H9 (cell line): ENCODE measurements around the gene NPAS2. TPM values are rescaled to one million over a fixed set of nuclear protein-coding genes. Genes with fewer than 3 reads are reported as not detected.

ENCODE experiments used
- DNase-seq: peaks from one replicate; pipeline ENCODE4 v3.0.0-alpha.2; 2017
- H2AFZ ChIP-seq: one replicate; pipeline ENCODE4 v1.6.1; 2013; ENCODE audit warnings: mild to moderate bottlenecking, low read length, control low read depth, moderate library complexity
- H2AK5ac ChIP-seq: 2 replicates; pipeline ENCODE4 v1.6.1; 2013; ENCODE audit warnings: low read length, control low read depth, mixed read lengths; ENCODE audit not compliant: insufficient read length
- H2BK120ac ChIP-seq: one replicate; pipeline ENCODE4 v1.6.1; 2013; ENCODE audit warnings: low read depth, mild to moderate bottlenecking, low read length, control low read depth, inconsistent platforms; ENCODE audit not compliant: poor library complexity, severe bottlenecking
- H2BK12ac ChIP-seq: 2 replicates; pipeline ENCODE4 v1.6.1; 2013; ENCODE audit warnings: low read length, control low read depth, mixed read lengths, low read depth; ENCODE audit not compliant: insufficient read length
- H2BK15ac ChIP-seq: 2 replicates; pipeline ENCODE4 v1.6.1; 2013; ENCODE audit warnings: low read depth, low read length, control low read depth
- H2BK20ac ChIP-seq: one replicate; pipeline ENCODE4 v1.6.1; 2013; ENCODE audit warnings: low read depth, mild to moderate bottlenecking, low read length, control low read depth, inconsistent platforms; ENCODE audit not compliant: poor library complexity, severe bottlenecking
- H2BK5ac ChIP-seq: 2 replicates; pipeline ENCODE4 v1.6.1; 2013; ENCODE audit warnings: low read length, control low read depth, mixed read lengths; ENCODE audit not compliant: insufficient read length
- H3K14ac ChIP-seq: 2 replicates; pipeline ENCODE4 v1.6.1; 2013; ENCODE audit warnings: low read length, control low read depth; ENCODE audit not compliant: insufficient read depth
- H3K18ac ChIP-seq: 2 replicates; pipeline ENCODE4 v1.6.1; 2013; ENCODE audit warnings: low read depth, mild to moderate bottlenecking, mixed read lengths, low read length, control low read depth; ENCODE audit not compliant: insufficient read length
- H3K23ac ChIP-seq: 2 replicates; pipeline ENCODE4 v1.6.1; 2013; ENCODE audit warnings: low read length, control low read depth, mixed read lengths, low read depth; ENCODE audit not compliant: insufficient read length
- H3K23me2 ChIP-seq: 2 replicates; pipeline ENCODE4 v1.6.1; 2013; ENCODE audit warnings: low read depth, mild to moderate bottlenecking, mixed read lengths, low read length, control low read depth; ENCODE audit not compliant: insufficient read length, poor library complexity, severe bottlenecking
- H3K27ac ChIP-seq: 2 replicates; pipeline ENCODE4 v1.5.1; 2013; ENCODE audit warnings: low read length, control low read depth, mixed read lengths, low read depth; ENCODE audit not compliant: insufficient read length
- H3K27me3 ChIP-seq: 2 replicates; pipeline ENCODE4 v1.6.1; 2013; ENCODE audit warnings: low read length, control low read depth, inconsistent platforms; ENCODE audit not compliant: insufficient read depth
- H3K4ac ChIP-seq: 2 replicates; pipeline ENCODE4 v1.6.1; 2013; ENCODE audit warnings: low read depth, mild to moderate bottlenecking, control low read depth, inconsistent platforms, low read length, moderate library complexity
- H3K4me1 ChIP-seq: 2 replicates; pipeline ENCODE4 v1.6.1; 2013; ENCODE audit warnings: low read length, control low read depth, inconsistent platforms; ENCODE audit not compliant: insufficient read depth
- H3K4me2 ChIP-seq: 2 replicates; pipeline ENCODE4 v1.6.1; 2013; ENCODE audit warnings: low read length, control low read depth, mixed read lengths; ENCODE audit not compliant: insufficient read length, insufficient read depth
- H3K56ac ChIP-seq: 2 replicates; pipeline ENCODE4 v1.6.1; 2013; ENCODE audit warnings: low read depth, mild to moderate bottlenecking, mixed read lengths, low read length, control low read depth; ENCODE audit not compliant: insufficient read length
- H3K79me1 ChIP-seq: 2 replicates; pipeline ENCODE4 v1.6.1; 2013; ENCODE audit warnings: low read depth, mild to moderate bottlenecking, moderate library complexity, low read length, control low read depth, inconsistent platforms; ENCODE audit not compliant: insufficient read depth, poor library complexity, severe bottlenecking
- H3K79me2 ChIP-seq: 2 replicates; pipeline ENCODE4 v1.6.1; 2013; ENCODE audit warnings: low read length, control low read depth, inconsistent platforms; ENCODE audit not compliant: insufficient read depth
- H3K9ac ChIP-seq: 2 replicates; pipeline ENCODE4 v1.6.1; 2013; ENCODE audit warnings: low read length, control low read depth, mixed read lengths; ENCODE audit not compliant: insufficient read length; ENCODE audit errors: extremely low read depth
- H3K9me3 ChIP-seq: one replicate; pipeline ENCODE4 v1.6.1; 2013; ENCODE audit warnings: low read depth, low read length, inconsistent platforms; ENCODE audit not compliant: control insufficient read depth
- H3T11ph ChIP-seq: one replicate; pipeline ENCODE4 v1.6.1; 2013; ENCODE audit warnings: mild to moderate bottlenecking, low read length, control low read depth, inconsistent platforms
- H4K20me1 ChIP-seq: one replicate; pipeline ENCODE4 v1.6.1; 2013; ENCODE audit not compliant: control insufficient read depth, insufficient read length, insufficient read depth
- H4K5ac ChIP-seq: 2 replicates; pipeline ENCODE4 v1.6.1; 2013; ENCODE audit warnings: low read depth, mild to moderate bottlenecking, mixed read lengths, low read length, control low read depth; ENCODE audit not compliant: insufficient read length
- H4K8ac ChIP-seq: replicated peaks from 2 replicates; pipeline ENCODE4 v1.6.1; 2013; ENCODE audit warnings: low read length, control low read depth, mixed read lengths, low read depth; ENCODE audit not compliant: insufficient read length
- H4K91ac ChIP-seq: 2 replicates; pipeline ENCODE4 v1.6.1; 2013; ENCODE audit warnings: low read depth, mild to moderate bottlenecking, moderate library complexity, mixed read lengths, low read length, control low read depth; ENCODE audit not compliant: insufficient read length
- H3K27ac Mint-ChIP-seq, 3 experiments: 2 replicates in 2 of 3; 3 replicates in 1 of 3; pipeline ENCODE4 v1.8.0; 2020 to 2021; ENCODE audit warnings: mixed read lengths in 3 of 3, mild to moderate bottlenecking in 1 of 3, moderate library complexity in 1 of 3
- H3K27me3 Mint-ChIP-seq: 2 replicates; pipeline ENCODE4 v1.8.0; 2021; ENCODE audit warnings: low read depth, mild to moderate bottlenecking, moderate library complexity, mixed read lengths
- H3K36me3 Mint-ChIP-seq, 3 experiments: 2 replicates in 2 of 3; 3 replicates in 1 of 3; pipeline ENCODE4 v1.8.0; 2020 to 2021; ENCODE audit warnings: low read depth in 3 of 3, mixed read lengths in 3 of 3; ENCODE audit not compliant: insufficient read depth in 1 of 3
- H3K4me1 Mint-ChIP-seq, 2 experiments: 2 replicates each; pipeline ENCODE4 v1.8.0; 2020; ENCODE audit warnings: mixed read lengths in 2 of 2
- H3K4me3 Mint-ChIP-seq, 2 experiments: 2 replicates in 1 of 2; 3 replicates in 1 of 2; pipeline ENCODE4 v1.8.0; 2020 to 2021; ENCODE audit warnings: mild to moderate bottlenecking in 2 of 2, mixed read lengths in 2 of 2, moderate library complexity in 1 of 2
- H3K9me3 Mint-ChIP-seq, 2 experiments: 2 replicates in 1 of 2; 3 replicates in 1 of 2; pipeline ENCODE4 v1.8.0; 2020; ENCODE audit warnings: mild to moderate bottlenecking in 2 of 2, mixed read lengths in 2 of 2, moderate library complexity in 1 of 2
- WGBS: extraction: QIAGEN DNeasy Blood & Tissue Kit; methylation state at CpG from one replicate; pipeline ENCODE4 v1.1.7; 2013; ENCODE audit warnings: missing lambda C conversion rate, low lambda C conversion rate, mixed read lengths; ENCODE audit not compliant: insufficient read length; ENCODE audit errors: extremely low coverage; 5-methylcytosine and 5-hydroxymethylcytosine counted together
- total RNA-seq: library from RNA; stranded (reverse); gene quantifications from 2 replicates; pipeline ENCODE4 v1.2.1, GENCODE V29; 2021
- TF ChIP-seq, protein P1 (sequence below): fragments of 200-600 bp; sonication (generic); conservative IDR thresholded peaks from 3 replicates; pipeline ENCODE4 v1.8.0; 2021; ENCODE audit warnings: antibody characterized with exemption, mild to moderate bottlenecking

Gene NPAS2
- total RNA-seq, 1 experiment from 2014 or later = 1.3 TPM

DNA sequence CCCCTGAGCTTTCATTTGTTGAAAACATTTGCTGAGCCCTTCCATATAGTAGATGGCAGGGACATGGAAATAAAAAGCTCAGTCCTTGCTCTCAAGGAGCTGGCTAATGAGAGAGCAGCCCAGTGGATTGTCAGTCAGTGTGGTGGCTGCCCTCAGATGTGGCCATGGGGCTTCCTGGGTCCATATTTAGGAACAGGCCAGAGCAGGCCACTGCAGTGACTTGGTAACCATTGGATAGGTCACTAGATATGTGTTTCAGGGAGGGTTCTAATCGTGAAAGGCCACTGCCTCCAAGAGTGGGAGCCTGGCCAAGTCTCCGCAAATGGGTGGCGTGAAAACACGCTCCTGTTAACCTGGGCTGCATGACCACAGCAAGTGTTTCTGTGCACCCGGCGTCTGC is 37.4 kb downstream of the NPAS2 start:
- TF ChIP-seq, protein P1, sequence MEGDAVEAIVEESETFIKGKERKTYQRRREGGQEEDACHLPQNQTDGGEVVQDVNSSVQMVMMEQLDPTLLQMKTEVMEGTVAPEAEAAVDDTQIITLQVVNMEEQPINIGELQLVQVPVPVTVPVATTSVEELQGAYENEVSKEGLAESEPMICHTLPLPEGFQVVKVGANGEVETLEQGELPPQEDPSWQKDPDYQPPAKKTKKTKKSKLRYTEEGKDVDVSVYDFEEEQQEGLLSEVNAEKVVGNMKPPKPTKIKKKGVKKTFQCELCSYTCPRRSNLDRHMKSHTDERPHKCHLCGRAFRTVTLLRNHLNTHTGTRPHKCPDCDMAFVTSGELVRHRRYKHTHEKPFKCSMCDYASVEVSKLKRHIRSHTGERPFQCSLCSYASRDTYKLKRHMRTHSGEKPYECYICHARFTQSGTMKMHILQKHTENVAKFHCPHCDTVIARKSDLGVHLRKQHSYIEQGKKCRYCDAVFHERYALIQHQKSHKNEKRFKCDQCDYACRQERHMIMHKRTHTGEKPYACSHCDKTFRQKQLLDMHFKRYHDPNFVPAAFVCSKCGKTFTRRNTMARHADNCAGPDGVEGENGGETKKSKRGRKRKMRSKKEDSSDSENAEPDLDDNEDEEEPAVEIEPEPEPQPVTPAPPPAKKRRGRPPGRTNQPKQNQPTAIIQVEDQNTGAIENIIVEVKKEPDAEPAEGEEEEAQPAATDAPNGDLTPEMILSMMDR = no peak
- no peaks in the 10 kb centered on the region for H4K20me1 ChIP-seq
- no CpG with 5 or more reads among the region's 6 CpGs for WGBS
- no peak overlapping the region for H2BK5ac ChIP-seq
- no peak overlapping the region for H3K23ac ChIP-seq
- no peaks in the 10 kb centered on the region for H3K27me3 ChIP-seq
- H3K79me2 ChIP-seq = no peaks in the 10 kb centered on the region
- H3K4me1 ChIP-seq = no peaks in the 10 kb centered on the region
- H3K18ac ChIP-seq = no peak overlapping the region
- Mint-ChIP-seq H3K4me3 (no peak overlapping the region), H3K36me3 (no peaks in the 10 kb centered on the region), H3K27ac (no peak overlapping the region), H3K27me3 (peaks cover 1% of the 10 kb centered on the region), H3K9me3 (no peaks in the 10 kb centered on the region), H3K4me1 (peaks cover 12 to 13% of the 10 kb centered on the region in 2 experiments)
- no peak overlapping the region for H2BK20ac ChIP-seq
- H2AK5ac ChIP-seq = no peak overlapping the region
- H3K4me2 ChIP-seq = no peak overlapping the region
- no peak overlapping the region for H3K14ac ChIP-seq
- no peaks in the 10 kb centered on the region for H3K9me3 ChIP-seq
- H3K4ac ChIP-seq = no peak overlapping the region
- H2BK15ac ChIP-seq = no peak overlapping the region
- no peaks in the 10 kb centered on the region for H3K79me1 ChIP-seq
- no peak overlapping the region for H2BK120ac ChIP-seq
- no peak overlapping the region for H3K9ac ChIP-seq
- no peak overlapping the region for H4K8ac ChIP-seq
- no peaks in the 10 kb centered on the region for H3K23me2 ChIP-seq
- H4K91ac ChIP-seq = no peak overlapping the region
- H3T11ph ChIP-seq = no peak overlapping the region
- no peak overlapping the region for H2BK12ac ChIP-seq
- H2AFZ ChIP-seq = no peak overlapping the region
- no peak for DNase-seq
- H3K27ac ChIP-seq = no peak overlapping the region
- no peak overlapping the region for H3K56ac ChIP-seq
- H4K5ac ChIP-seq = no peak overlapping the region
